KOPT-K1 (cell line): Measurements from ENCODE around the gene MAGI2.

Source experiments
- H3K27ac ChIP-seq: fragments of 200-600 bp; sonication (generic); 2 replicates; pipeline ENCODE4 v1.5.1; 2016; ENCODE audit warnings: antibody characterized with exemption, mild to moderate bottlenecking, low read depth, low read length; ENCODE audit not compliant: poor library complexity, severe bottlenecking
- H3K36me3 ChIP-seq: fragments of 200-600 bp; sonication (generic); 2 replicates; pipeline ENCODE4 v1.5.1; 2017; ENCODE audit warnings: antibody characterized with exemption, mild to moderate bottlenecking, low read length, moderate library complexity; ENCODE audit not compliant: insufficient read depth
- H3K9me3 ChIP-seq: fragments of 200-600 bp; sonication (generic); 2 replicates; pipeline ENCODE4 v1.5.1; 2017; ENCODE audit warnings: antibody characterized with exemption, low read length, mild to moderate bottlenecking; ENCODE audit not compliant: insufficient read depth, poor library complexity, severe bottlenecking

Gene MAGI2

GRCh38 chr7:78742694-78743093 lies 710.8 kb downstream of the MAGI2 start:
- H3K36me3 ChIP-seq, result no peaks in the 10 kb centered on the region
- H3K27ac ChIP-seq, result no peak overlapping the region
- H3K9me3 ChIP-seq, result no peaks in the 10 kb centered on the region

GRCh38 chr7:78736548-78736947 lies 716.9 kb downstream of the MAGI2 start:
- H3K27ac ChIP-seq, result no peak overlapping the region
- no peaks in the 10 kb centered on the region for H3K36me3 ChIP-seq
- no peaks in the 10 kb centered on the region for H3K9me3 ChIP-seq

GRCh38 chr7:78734626-78735025 lies 718.8 kb downstream of the MAGI2 start:
- Histone ChIP-seq H3K36me3 (no peaks in the 10 kb centered on the region), H3K27ac (no peak overlapping the region), H3K9me3 (no peaks in the 10 kb centered on the region)

DNA sequence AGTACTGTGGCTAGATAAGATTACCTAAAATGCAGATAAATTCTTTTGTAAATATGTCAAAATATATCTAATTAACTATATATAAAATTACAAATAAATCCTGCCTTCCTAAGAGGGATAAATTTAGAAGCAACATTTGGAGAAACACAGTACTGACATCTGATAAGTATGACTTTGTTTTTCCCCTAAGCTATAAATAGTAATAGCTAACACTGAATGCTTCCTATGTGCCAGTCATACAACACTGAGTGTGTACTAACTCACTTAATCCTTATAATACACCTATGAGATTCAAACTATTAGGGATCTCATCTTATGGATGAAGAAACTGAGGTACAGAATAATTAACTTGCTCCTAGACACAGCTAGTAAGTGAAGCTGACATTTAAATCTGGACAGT lies 733.4 kb downstream of the MAGI2 start:
- Histone ChIP-seq H3K9me3 (no peaks in the 10 kb centered on the region), H3K36me3 (no peaks in the 10 kb centered on the region), H3K27ac (no peak overlapping the region)

DNA sequence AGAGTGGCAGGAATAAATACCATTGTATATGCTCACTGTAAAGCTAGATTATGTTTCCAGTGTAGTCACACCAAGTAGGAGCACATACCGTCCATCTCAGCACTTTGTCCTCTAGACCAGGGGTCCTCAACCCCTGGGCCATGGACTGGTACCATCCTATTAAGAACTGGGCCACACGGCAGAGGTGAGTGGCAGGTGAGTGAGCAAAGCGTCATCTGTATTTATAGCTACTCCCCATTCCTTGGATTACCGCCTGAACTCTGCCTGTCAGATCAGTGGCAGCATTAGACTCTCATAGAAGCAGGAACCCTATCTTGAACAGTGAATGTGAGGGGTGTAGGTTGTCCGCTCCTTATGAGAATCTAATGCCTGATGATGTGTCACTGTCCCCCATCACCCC lies 735.3 kb downstream of the MAGI2 start:
- no peak overlapping the region for H3K27ac ChIP-seq
- no peaks in the 10 kb centered on the region for H3K36me3 ChIP-seq
- no peaks in the 10 kb centered on the region for H3K9me3 ChIP-seq

- no peaks in the 10 kb centered on the region for H3K9me3 ChIP-seq
- no peaks in the 10 kb centered on the region for H3K36me3 ChIP-seq
- H3K27ac ChIP-seq, result no peak overlapping the region
Measured at GRCh38 chr7:78716876-78717275, 736.6 kb downstream of the MAGI2 start.

GRCh38 chr7:78714356-78714755 lies 739.1 kb downstream of the MAGI2 start:
- Histone ChIP-seq H3K9me3 (no peaks in the 10 kb centered on the region), H3K27ac (no peak overlapping the region), H3K36me3 (no peaks in the 10 kb centered on the region)

- no peaks in the 10 kb centered on the region for H3K36me3 ChIP-seq
Measured at GRCh38 chr7:78712111-78712510, 741.4 kb downstream of the MAGI2 start.

DNA sequence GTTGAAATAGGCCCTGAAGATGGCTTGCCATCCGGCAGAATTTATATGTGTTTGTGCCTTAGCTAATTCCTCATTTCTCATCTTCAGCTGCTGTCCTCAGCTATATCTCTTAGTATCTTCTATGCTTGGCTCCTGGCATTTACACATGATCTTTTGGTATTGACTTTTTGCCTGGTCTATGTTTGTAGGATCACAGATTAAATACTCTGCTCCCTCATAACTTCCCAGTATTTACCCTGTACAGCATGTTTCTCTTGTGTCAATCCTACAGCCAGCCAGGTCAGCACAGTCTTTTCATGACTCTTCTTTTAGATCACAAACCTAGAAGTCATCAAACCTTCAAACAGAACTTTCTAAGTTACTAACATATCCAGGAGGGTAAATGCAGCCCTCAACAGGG lies 743.8 kb downstream of the MAGI2 start:
- H3K9me3 ChIP-seq, result no peaks in the 10 kb centered on the region
- no peak overlapping the region for H3K27ac ChIP-seq
- H3K36me3 ChIP-seq, result no peaks in the 10 kb centered on the region

More at GRCh38 chr7:78712111-78712510, 741.4 kb downstream of the MAGI2 start:
- no peak overlapping the region for H3K27ac ChIP-seq
- H3K9me3 ChIP-seq, result no peaks in the 10 kb centered on the region

GRCh38 chr7:78704504-78704903 lies 749.0 kb downstream of the MAGI2 start:
- no peaks in the 10 kb centered on the region for H3K36me3 ChIP-seq
- H3K9me3 ChIP-seq, result no peaks in the 10 kb centered on the region
- H3K27ac ChIP-seq, result no peak overlapping the region

DNA sequence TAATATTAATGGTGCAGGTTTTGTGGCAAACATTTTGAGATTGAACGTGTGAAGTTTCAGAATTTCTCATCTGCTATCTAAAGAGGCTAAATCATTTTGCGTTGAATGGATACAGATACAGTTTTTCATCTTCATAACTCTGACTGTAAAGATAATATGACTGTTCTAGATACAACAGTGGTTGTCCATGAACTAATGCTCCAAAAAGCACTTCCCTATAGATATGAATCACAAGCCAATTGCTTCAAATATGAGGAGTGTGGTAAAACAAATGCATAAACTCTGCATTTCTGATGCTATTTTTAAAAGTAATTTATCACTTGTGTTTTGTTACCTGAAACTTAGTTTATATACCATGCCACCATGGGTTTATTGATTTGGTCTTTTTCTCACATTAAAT lies 750.1 kb downstream of the MAGI2 start:
- Histone ChIP-seq H3K9me3 (no peaks in the 10 kb centered on the region), H3K36me3 (no peaks in the 10 kb centered on the region), H3K27ac (no peak overlapping the region)

DNA sequence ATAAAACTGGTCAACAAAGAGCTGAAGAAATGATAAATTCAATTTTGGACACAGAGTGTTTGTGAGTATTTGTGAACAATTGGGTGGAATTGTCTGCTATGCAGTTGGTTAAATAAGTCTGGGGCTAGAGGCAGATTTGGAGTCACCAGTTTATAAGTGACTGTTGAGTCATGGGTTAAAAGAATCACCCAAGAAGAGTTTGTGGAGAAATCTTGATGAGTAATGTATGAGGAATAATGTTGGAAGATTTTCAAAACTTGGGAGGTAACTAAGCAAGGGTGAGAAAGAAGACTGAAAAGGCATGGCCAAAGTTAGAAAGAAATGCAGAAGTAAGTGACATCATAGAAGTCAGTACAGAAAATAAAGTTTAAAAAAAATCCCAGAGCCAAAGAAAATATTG lies 750.7 kb downstream of the MAGI2 start:
- no peaks in the 10 kb centered on the region for H3K36me3 ChIP-seq
- H3K9me3 ChIP-seq, result no peaks in the 10 kb centered on the region
- no peak overlapping the region for H3K27ac ChIP-seq

DNA sequence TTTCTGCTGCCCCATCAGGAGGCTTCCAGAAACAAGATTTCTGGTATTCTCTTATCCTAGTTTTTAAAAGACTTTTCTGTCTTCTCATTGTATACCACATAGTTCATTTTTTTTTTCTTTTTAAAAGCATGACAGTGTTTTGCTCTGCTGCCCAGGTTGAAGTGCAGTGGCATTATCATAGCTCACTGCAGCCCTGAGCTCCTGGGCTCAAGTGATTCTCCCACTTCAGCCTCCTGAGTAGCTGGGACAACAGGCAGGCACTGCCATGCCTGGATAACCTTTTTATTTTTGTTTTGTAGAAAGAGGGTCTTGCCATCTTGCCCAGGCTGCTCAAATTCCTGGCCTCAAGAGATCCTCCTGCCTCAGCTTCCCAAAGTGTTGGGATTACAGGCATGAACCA lies 757.6 kb downstream of the MAGI2 start:
- H3K36me3 ChIP-seq, result no peaks in the 10 kb centered on the region
- H3K27ac ChIP-seq, result no peak overlapping the region
- H3K9me3 ChIP-seq, result no peaks in the 10 kb centered on the region

DNA sequence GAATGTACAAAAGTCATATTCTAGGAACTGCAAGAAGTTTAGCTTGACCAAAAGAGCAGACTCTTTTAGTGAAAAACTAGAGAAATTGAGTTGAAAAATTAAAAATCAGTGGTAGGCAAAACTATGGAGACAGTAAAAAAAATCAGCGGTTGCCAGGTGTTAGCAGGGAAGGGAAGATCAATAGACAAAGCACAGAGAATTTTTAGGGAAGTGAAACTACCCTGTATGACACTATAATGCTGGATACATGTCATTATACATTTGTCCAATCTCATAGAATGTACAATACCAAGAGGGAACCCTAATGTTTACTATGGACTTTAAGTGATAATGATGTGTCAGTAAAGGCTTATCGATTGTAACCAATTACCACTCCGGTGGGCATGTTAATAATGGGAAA lies 761.9 kb downstream of the MAGI2 start:
- H3K9me3 ChIP-seq, result no peaks in the 10 kb centered on the region
- H3K36me3 ChIP-seq, result no peaks in the 10 kb centered on the region
- H3K27ac ChIP-seq, result no peak overlapping the region

GRCh38 chr7:78690174-78690573 lies 763.3 kb downstream of the MAGI2 start:
- H3K27ac ChIP-seq, result no peak overlapping the region
- no peaks in the 10 kb centered on the region for H3K36me3 ChIP-seq
- no peaks in the 10 kb centered on the region for H3K9me3 ChIP-seq

DNA sequence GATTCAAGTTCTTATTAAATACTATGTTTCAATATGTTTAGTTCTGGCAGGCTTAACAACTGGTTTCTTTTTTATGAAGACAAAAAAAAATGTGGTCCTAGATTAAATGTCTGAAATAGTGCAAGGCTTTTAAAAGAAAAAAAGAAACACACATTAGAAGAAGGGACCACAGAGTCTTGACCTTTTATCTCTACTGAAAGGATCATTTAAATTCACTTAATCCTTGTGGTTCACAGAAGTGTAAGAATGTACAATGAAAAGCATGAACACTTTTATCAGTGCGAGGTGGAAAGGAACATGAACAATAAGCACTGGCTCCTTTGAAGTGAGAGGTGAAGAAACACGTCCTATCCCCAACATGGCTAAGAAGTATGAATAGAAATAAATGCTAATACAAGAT lies 765.1 kb downstream of the MAGI2 start:
- Histone ChIP-seq H3K36me3 (no peaks in the 10 kb centered on the region), H3K27ac (no peak overlapping the region)

GRCh38 chr7:78686189-78686588 lies 767.3 kb downstream of the MAGI2 start:
- Histone ChIP-seq H3K36me3 (no peaks in the 10 kb centered on the region), H3K27ac (no peak overlapping the region), H3K9me3 (no peaks in the 10 kb centered on the region)

More for the DNA sequence above, 765.1 kb downstream of the MAGI2 start:
- no peaks in the 10 kb centered on the region for H3K9me3 ChIP-seq
